Liver (tissue), 9 donors: ENCODE data around the gene VEPH1. TPM values are rescaled to one million over a fixed set of nuclear protein-coding genes. Genes with fewer than 3 reads are reported as not detected.

ENCODE experiments used
- DNase-seq: peaks from one replicate; pipeline ENCODE4 v3.0.0-alpha.2; 2017; ENCODE audit warnings: low spot score
- H3K27ac ChIP-seq, 2 donors: one replicate each; pipeline ENCODE4 v1.7.0; 2013; ENCODE audit warnings: inconsistent platforms in 2 of 2, low read length in 2 of 2, control low read depth in 1 of 2, low read depth in 1 of 2, mild to moderate bottlenecking in 1 of 2
- H3K27me3 ChIP-seq, 4 donors: one replicate each; pipeline versions ENCODE4 v1.6.1 to v1.7.0; 2013; ENCODE audit warnings: low read length in 3 of 4, inconsistent platforms in 1 of 4, mild to moderate bottlenecking in 1 of 4, moderate library complexity in 1 of 4; ENCODE audit not compliant: control insufficient read depth in 4 of 4, insufficient read depth in 4 of 4
- H3K36me3 ChIP-seq, 4 donors: one replicate each; pipeline versions ENCODE4 v1.6.1 to v1.7.0; 2013; ENCODE audit warnings: low read length in 3 of 4, mild to moderate bottlenecking in 3 of 4, low read depth in 1 of 4, moderate library complexity in 1 of 4; ENCODE audit not compliant: control insufficient read depth in 4 of 4, insufficient read depth in 3 of 4
- H3K4me1 ChIP-seq, 4 donors: one replicate each; pipeline versions ENCODE4 v1.6.1 to v1.7.0; 2013; ENCODE audit warnings: low read length in 3 of 4, mild to moderate bottlenecking in 3 of 4, moderate library complexity in 1 of 4; ENCODE audit not compliant: control insufficient read depth in 4 of 4, insufficient read depth in 4 of 4
- H3K4me3 ChIP-seq, 3 donors: one replicate each; pipeline versions ENCODE4 v1.6.1 to v1.7.0; 2013; ENCODE audit warnings: low read length in 3 of 3, control low read depth in 1 of 3, low read depth in 1 of 3, mild to moderate bottlenecking in 1 of 3
- H3K9ac ChIP-seq, 2 donors: one replicate each; pipeline ENCODE4 v1.7.0; 2013; ENCODE audit warnings: low read length in 2 of 2, mild to moderate bottlenecking in 2 of 2, moderate library complexity in 2 of 2, control low read depth in 1 of 2, low read depth in 1 of 2
- H3K9me3 ChIP-seq, 4 donors: one replicate each; pipeline versions ENCODE4 v1.6.1 to v1.7.0; 2013; ENCODE audit warnings: low read length in 3 of 4; ENCODE audit not compliant: control insufficient read depth in 4 of 4
- CTCF ChIP-seq: fragments of 150-350 bp; IDR thresholded peaks from 2 replicates; pipeline ENCODE4 v1.5.1; 2017; ENCODE audit warnings: improper control_type of control experiment, low read depth, low read length; ENCODE audit not compliant: missing input control
- EGR1 ChIP-seq, 2 donors: IDR thresholded peaks; 2 replicates each; pipeline ENCODE4 v1.6.1; 2016 to 2018; ENCODE audit warnings: antibody characterized with exemption in 2 of 2, low read depth in 2 of 2
- FOXA1 ChIP-seq: IDR thresholded peaks from 2 replicates; pipeline ENCODE4 v1.6.1; 2016; ENCODE audit warnings: antibody characterized with exemption
- FOXA2 ChIP-seq: IDR thresholded peaks from 2 replicates; pipeline ENCODE4 v1.6.1; 2016; ENCODE audit warnings: antibody characterized with exemption
- GABPA ChIP-seq, 2 donors: IDR thresholded peaks in 1 of 2; conservative IDR thresholded peaks in 1 of 2; 2 replicates each; pipeline ENCODE4 v1.6.1; 2016; ENCODE audit warnings: antibody characterized with exemption in 2 of 2, mild to moderate bottlenecking in 1 of 2, moderate library complexity in 1 of 2
- HNF4A ChIP-seq, 2 donors: conservative IDR thresholded peaks; 2 replicates each; pipeline ENCODE4 v1.6.1; 2016; ENCODE audit warnings: antibody characterized with exemption in 2 of 2, mild to moderate bottlenecking in 2 of 2
- HNF4G ChIP-seq: IDR thresholded peaks from 2 replicates; pipeline ENCODE4 v1.6.1; 2016; ENCODE audit warnings: antibody characterized with exemption
- JUND ChIP-seq, 2 donors: IDR thresholded peaks; 2 replicates each; pipeline ENCODE4 v1.6.1; 2016; ENCODE audit warnings: antibody characterized with exemption in 2 of 2
- NR2F2 ChIP-seq: IDR thresholded peaks from 2 replicates; pipeline ENCODE4 v1.6.1; 2016; ENCODE audit warnings: antibody characterized with exemption
- RAD21 ChIP-seq, 2 donors: IDR thresholded peaks; 2 replicates each; pipeline ENCODE4 v1.6.1; 2016; ENCODE audit warnings: antibody characterized with exemption in 2 of 2, mild to moderate bottlenecking in 2 of 2
- REST ChIP-seq: IDR thresholded peaks from 2 replicates; pipeline ENCODE4 v1.6.1; 2016; ENCODE audit warnings: antibody characterized with exemption, mild to moderate bottlenecking
- RXRA ChIP-seq, 2 donors: IDR thresholded peaks; 2 replicates each; pipeline ENCODE4 v1.6.1; 2017 to 2018; ENCODE audit warnings: antibody characterized with exemption in 2 of 2, mild to moderate bottlenecking in 1 of 2
- SP1 ChIP-seq: IDR thresholded peaks from 2 replicates; pipeline ENCODE4 v1.6.1; 2018; ENCODE audit warnings: antibody characterized with exemption, mild to moderate bottlenecking
- TAF1 ChIP-seq: conservative IDR thresholded peaks from 2 replicates; pipeline ENCODE4 v1.6.1; 2016; ENCODE audit warnings: antibody characterized with exemption, mild to moderate bottlenecking
- YY1 ChIP-seq: IDR thresholded peaks from 2 replicates; pipeline ENCODE4 v1.6.1; 2016; ENCODE audit warnings: antibody characterized with exemption, mild to moderate bottlenecking
- ZBTB33 ChIP-seq: IDR thresholded peaks from 2 replicates; pipeline ENCODE4 v1.6.1; 2016; ENCODE audit warnings: antibody characterized with exemption
- WGBS: extraction: QIAGEN DNeasy Blood & Tissue Kit; methylation state at CpG from one replicate; pipeline ENCODE4 v1.1.7; 2013; 5-methylcytosine and 5-hydroxymethylcytosine counted together
- polyA plus RNA-seq, 2 donors: library from polyadenylated mRNA; stranded (reverse) in 1 of 2; unstranded in 1 of 2; fragments of 200-250 nt in 1 of 2; fragments of >200 nt in 1 of 2; fragmentation: Nextera tagmentation in 1 of 2; extraction: Ambion mirVana in 1 of 2; gene quantifications; one replicate each; pipeline versions ENCODE4 v1.2.1 to v1.2.3, GENCODE V29; 2013 to 2015
- total RNA-seq, 2 donors: library from RNA; depleted of rRNA; stranded (reverse); fragments of >200 nt; gene quantifications; one replicate each; pipeline ENCODE4 v1.2.3, GENCODE V29; 2014
- TF ChIP-seq, protein P1 (sequence below): IDR thresholded peaks from 2 replicates; pipeline ENCODE4 v1.6.1; 2016; ENCODE audit warnings: antibody characterized with exemption
- TF ChIP-seq, protein P2 (sequence below): IDR thresholded peaks from 2 replicates; pipeline ENCODE4 v1.6.1; 2016; ENCODE audit warnings: antibody characterized with exemption
- donor health status: healthy.
- donor health status: healthy.
- donor health status: healthy.
- donor health status: healthy.
- donor health status: healthy.

Gene VEPH1
- total and polyA plus RNA-seq, 4 donors, result 0.60 to 3.3 (median 1.2) TPM

DNA sequence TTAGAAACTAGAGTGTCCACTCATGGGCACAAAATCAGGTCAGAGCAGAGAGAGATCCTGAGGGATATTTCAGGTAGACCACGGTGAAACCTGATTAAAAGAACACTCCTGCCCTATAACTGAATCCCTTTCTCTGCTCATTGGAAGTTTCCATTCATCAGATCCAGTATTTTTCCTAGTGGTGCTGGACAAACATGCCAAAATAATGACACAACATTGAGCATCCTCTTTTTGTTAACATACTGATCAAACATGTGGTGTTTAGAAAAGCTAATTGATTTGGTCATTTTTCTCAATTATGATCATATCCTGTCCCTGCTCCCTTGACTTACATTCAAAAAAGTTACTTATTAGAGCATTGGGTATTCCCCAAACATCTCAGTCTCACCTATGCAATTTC lies 39.4 kb downstream of the VEPH1 start:
- H3K9me3 ChIP-seq, result no peaks in the 10 kb centered on the region
- no peaks in the 10 kb centered on the region for H3K4me1 ChIP-seq
- no peak overlapping the region for H3K4me3 ChIP-seq
- no peak for TF ChIP-seq HNF4G
- TF ChIP-seq TAF1, result no peak
- TF ChIP-seq, protein P1, sequence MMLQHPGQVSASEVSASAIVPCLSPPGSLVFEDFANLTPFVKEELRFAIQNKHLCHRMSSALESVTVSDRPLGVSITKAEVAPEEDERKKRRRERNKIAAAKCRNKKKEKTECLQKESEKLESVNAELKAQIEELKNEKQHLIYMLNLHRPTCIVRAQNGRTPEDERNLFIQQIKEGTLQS, result no peak
- TF ChIP-seq ZBTB33, result no peak
- no peak for TF ChIP-seq FOXA1
- TF ChIP-seq EGR1 (IDR thresholded peaks at IDR 0.05; ENCODE audit: low read depth in 2 of 2), result no peak
- no peak for TF ChIP-seq NR2F2
- TF ChIP-seq RXRA (IDR thresholded peaks at IDR 0.05), result no peak
- TF ChIP-seq RAD21 (IDR thresholded peaks at IDR 0.05), result no peak
- TF ChIP-seq SP1, result no peak
- TF ChIP-seq FOXA2, result no peak
- no peak for TF ChIP-seq REST
- H3K27ac ChIP-seq, result no peak overlapping the region
- DNase-seq, result no peak
- H3K36me3 ChIP-seq, result no peaks in the 10 kb centered on the region
- 86% methylated on average over 1 of the region's 1 CpG for WGBS
- H3K9ac ChIP-seq, result no peak overlapping the region
- H3K27me3 ChIP-seq, result no peaks in the 10 kb centered on the region

GRCh38 chr3:157460253-157460652 lies 43.0 kb downstream of the VEPH1 start:
- no peaks in the 10 kb centered on the region for H3K36me3 ChIP-seq
- no peak for DNase-seq
- WGBS, result 67% methylated on average over 2 of the region's 2 CpGs
- no peaks in the 10 kb centered on the region for H3K27me3 ChIP-seq
- no peak for TF ChIP-seq ZBTB33
- TF ChIP-seq YY1, result no peak
- TF ChIP-seq HNF4G, result no peak
- TF ChIP-seq RXRA (IDR thresholded peaks at IDR 0.05), result no peak
- TF ChIP-seq REST, result no peak
- TF ChIP-seq, protein P2, sequence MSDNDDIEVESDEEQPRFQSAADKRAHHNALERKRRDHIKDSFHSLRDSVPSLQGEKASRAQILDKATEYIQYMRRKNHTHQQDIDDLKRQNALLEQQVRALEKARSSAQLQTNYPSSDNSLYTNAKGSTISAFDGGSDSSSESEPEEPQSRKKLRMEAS, result no peak
- no peak for TF ChIP-seq FOXA1
- no peak for TF ChIP-seq GABPA (IDR thresholded peaks at IDR 0.05 in 1 of 2, conservative IDR thresholded peaks at IDR 0.05 in 1 of 2)
- no peak for TF ChIP-seq RAD21 (IDR thresholded peaks at IDR 0.05)
- TF ChIP-seq EGR1 (IDR thresholded peaks at IDR 0.05; ENCODE audit: low read depth in 2 of 2), result no peak
- TF ChIP-seq JUND (IDR thresholded peaks at IDR 0.05), result no peak
- TF ChIP-seq, protein P1, result no peak
- TF ChIP-seq SP1, result no peak
- TF ChIP-seq HNF4A (conservative IDR thresholded peaks at IDR 0.05), result no peak
- no peak for TF ChIP-seq CTCF
- no peak for TF ChIP-seq NR2F2
- no peaks in the 10 kb centered on the region for H3K9me3 ChIP-seq
- H3K4me1 ChIP-seq, result no peaks in the 10 kb centered on the region
- no peak overlapping the region for H3K27ac ChIP-seq
- no peak overlapping the region for H3K9ac ChIP-seq
- no peak overlapping the region for H3K4me3 ChIP-seq
